ENCODE data around the gene TSTD1.

TSTD1 gene

GRCh38 chr1:161061419-161061818 lies 22.7 kb upstream of the TSTD1 start:
- TF ChIP-seq CTCF (IDR thresholded peaks at IDR 0.05; ENCODE audit: low read depth, low read length): no peak
- Histone ChIP-seq H3K4me1 (no peaks in the 10 kb centered on the region), H3K9me3 (no peaks in the 10 kb centered on the region), H3K27me3 (peaks cover 17% of the 10 kb centered on the region), H3K36me3 (no peaks in the 10 kb centered on the region), H3K4me3 (ENCODE audit: low read depth, low read length) (no peak overlapping the region)
- DNase-seq: no peak

- Histone ChIP-seq H3K9me3 (no peaks in the 10 kb centered on the region), H3K36me3 (no peaks in the 10 kb centered on the region), H3K27me3 (peaks cover 18% of the 10 kb centered on the region), H3K4me1 (no peaks in the 10 kb centered on the region), H3K4me3 (ENCODE audit: low read depth, low read length) (no peak overlapping the region)
- no peak for TF ChIP-seq CTCF (IDR thresholded peaks at IDR 0.05; ENCODE audit: low read depth, low read length)
- DNase-seq: no peak
Measured at GRCh38 chr1:161059293-161059692, 20.5 kb upstream of the TSTD1 start.

GRCh38 chr1:161054805-161055204 lies 16.0 kb upstream of the TSTD1 start:
- Histone ChIP-seq H3K27me3 (peaks cover 7% of the 10 kb centered on the region), H3K36me3 (no peaks in the 10 kb centered on the region), H3K4me1 (no peaks in the 10 kb centered on the region), H3K4me3 (ENCODE audit: low read depth, low read length) (no peak overlapping the region), H3K9me3 (no peaks in the 10 kb centered on the region)
- DNase-seq: no peak
- no peak for TF ChIP-seq CTCF (IDR thresholded peaks at IDR 0.05; ENCODE audit: low read depth, low read length)

- Histone ChIP-seq H3K4me1 (no peaks in the 10 kb centered on the region), H3K36me3 (no peaks in the 10 kb centered on the region), H3K9me3 (no peaks in the 10 kb centered on the region; the same call in 1 of the 2 replicates), H3K27me3 (peaks cover 7% of the 10 kb centered on the region), H3K4me3 (ENCODE audit: low read depth, low read length) (no peak overlapping the region)
- no peak for TF ChIP-seq CTCF (IDR thresholded peaks at IDR 0.05; ENCODE audit: low read depth, low read length)
- DNase-seq: no peak
Measured at GRCh38 chr1:161054232-161054631, 15.5 kb upstream of the TSTD1 start.

- no peaks in the 10 kb centered on the region for H3K36me3 ChIP-seq
- H3K9me3 ChIP-seq: no peaks in the 10 kb centered on the region; the same call in 1 of the 2 replicates
- no peak overlapping the region for H3K4me3 ChIP-seq (ENCODE audit: low read depth, low read length)
- peaks cover 7% of the 10 kb centered on the region for H3K27me3 ChIP-seq
- H3K4me1 ChIP-seq: no peaks in the 10 kb centered on the region
- no peak for TF ChIP-seq CTCF (IDR thresholded peaks at IDR 0.05; ENCODE audit: low read depth, low read length)
- no peak for DNase-seq
Measured at GRCh38 chr1:161052899-161053298, 14.1 kb upstream of the TSTD1 start.

GRCh38 chr1:161051219-161051618 lies 12.5 kb upstream of the TSTD1 start:
- Histone ChIP-seq H3K36me3 (no peaks in the 10 kb centered on the region), H3K4me3 (ENCODE audit: low read depth, low read length) (no peak overlapping the region), H3K4me1 (no peaks in the 10 kb centered on the region), H3K27me3 (peaks cover 2% of the 10 kb centered on the region), H3K9me3 (no peaks in the 10 kb centered on the region; the same call in 1 of the 2 replicates)
- no peak for DNase-seq
- TF ChIP-seq CTCF (IDR thresholded peaks at IDR 0.05; ENCODE audit: low read depth, low read length): no peak
